Measurements from ENCODE around the gene ULK2. TPM values are rescaled to one million over a fixed set of nuclear protein-coding genes. Genes with fewer than 3 reads are reported as not detected.
"Not testable (repeated sequence)": the region's sequence is repeated elsewhere in the genome, so short reads cannot be mapped to it uniquely, and the experiment has no call there.

Gene ULK2
- 10 to 100 TPM in 6 of 8 experiments, 1 to 10 TPM in 2; 3.3 to 32.7 (median 22.4) TPM for total RNA-seq

DNA sequence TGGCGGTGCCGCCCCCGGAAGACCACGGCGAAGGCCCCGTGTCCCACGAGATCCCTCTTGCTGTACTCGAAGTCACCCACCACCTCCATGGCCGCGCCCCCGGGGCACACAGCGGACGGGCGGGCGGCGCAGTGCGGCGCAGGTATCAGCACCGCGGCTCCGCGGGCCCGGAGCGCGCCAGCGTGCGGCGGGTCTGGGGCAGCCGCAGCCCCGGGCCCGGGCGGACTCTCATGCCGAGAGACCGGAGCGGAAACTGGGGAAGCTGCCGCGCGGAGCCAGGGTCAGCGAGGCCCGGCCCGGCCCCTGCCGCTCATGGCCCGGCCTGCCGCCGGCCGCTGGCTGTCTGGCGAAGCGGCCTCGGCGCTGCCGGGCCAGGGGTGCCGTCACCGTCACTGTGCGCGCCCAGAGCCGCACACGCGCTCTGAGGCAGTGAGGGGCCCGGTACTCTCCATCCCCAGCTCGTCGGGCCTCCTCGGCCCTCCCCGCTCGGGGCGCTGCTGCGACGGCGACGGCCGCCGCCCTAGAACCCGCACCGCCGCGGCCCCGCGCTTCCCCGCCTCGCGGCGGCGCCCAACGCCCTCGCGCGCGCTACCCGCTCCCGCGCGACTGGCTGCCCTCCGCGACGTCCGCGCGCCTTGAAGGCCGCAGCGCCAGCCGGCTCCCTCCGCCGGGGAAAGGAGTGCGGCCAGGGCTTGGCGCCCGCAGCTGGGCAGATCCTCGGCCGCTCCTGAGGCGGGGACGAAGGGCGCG lies at the start of gene ULK2:
Gene ULK2 (minus strand): TSS at position 608 of the 750 bp plus-strand sequence. CDS start 519 bp downstream, at position 89.
- 2 to 5% methylated on average over 4 to 19 of the region's 111 CpGs; no CpG with 5 or more reads in 8 of the 10 experiments for WGBS, 10 experiments
- Histone ChIP-seq H3K4me1 (replicated peaks in 1 of 2) (peaks cover 11 to 13% of the 10 kb centered on the region in 2 donors), H3K4me3 (peak within 1 kb of the TSS; percentile 70 to 96 (median 86)), H3K27ac (peak within 1 kb of the TSS; percentile 81 to 86)
- in situ Hi-C loops (cut with MboI; ENCODE audit: low pct_unique_long_range_greater_than_20kb in 2 of 9, low sequenced_read_pairs in 9 of 9, unreplicated experiment in 9 of 9): no loop called here
- ATAC-seq (replicated peaks in 6 of 8): peak; percentile 70 to 87 (median 84)

GRCh38 chr17:19915245-19915978 lies 47.7 kb upstream of the ULK2 start:
- Histone ChIP-seq H3K4me1 (replicated peaks in 1 of 2) (no peaks in the 10 kb centered on the region), H3K27ac (no peak overlapping the region), H3K4me3 (no peak overlapping the region)
- in situ Hi-C loops (cut with MboI; ENCODE audit: low pct_unique_long_range_greater_than_20kb in 2 of 9, low sequenced_read_pairs in 9 of 9, unreplicated experiment in 9 of 9): no loop called here
- WGBS, 10 experiments: 0 to 100% (median 86%) methylated on average over 1 to 2 of the region's 2 CpGs; no CpG with 5 or more reads in 1 of the 10 experiments
- ATAC-seq (replicated peaks in 6 of 8): peak in 3 of 8 experiments; percentile 86 to 96 (median 86)

GRCh38 chr17:19911033-19911432 lies 43.3 kb upstream of the ULK2 start:
- in situ Hi-C loops (cut with MboI; ENCODE audit: low pct_unique_long_range_greater_than_20kb in 2 of 9, low sequenced_read_pairs in 9 of 9, unreplicated experiment in 9 of 9): no loop called here
- Histone ChIP-seq H3K27ac (no peak overlapping the region), H3K4me1 (replicated peaks in 1 of 2) (no peaks in the 10 kb centered on the region), H3K4me3 (no peak overlapping the region)
- 75 to 100% (median 82%) methylated on average over 1 to 2 of the region's 2 CpGs; no CpG with 5 or more reads in 1 of the 10 experiments for WGBS, 10 experiments
- ATAC-seq (replicated peaks in 6 of 8): no peak

DNA sequence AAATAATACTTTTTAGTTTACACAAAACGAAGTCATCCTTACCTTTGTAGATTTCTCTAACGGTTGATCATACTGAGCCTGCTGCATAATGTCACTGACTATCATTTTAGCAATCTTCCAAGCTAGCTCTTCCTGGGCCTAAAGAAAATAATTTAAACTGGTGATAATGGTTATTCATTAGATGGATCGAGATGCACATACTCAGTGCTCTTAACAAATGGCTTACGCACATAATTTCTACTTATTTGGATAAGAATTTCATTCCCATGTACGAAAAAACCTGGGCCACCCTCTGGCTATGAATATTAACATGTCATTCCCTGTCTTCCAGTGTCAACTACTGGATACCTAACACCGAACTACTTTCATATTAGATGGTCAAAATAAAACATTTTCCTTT lies 41.4 kb upstream of the ULK2 start:
- in situ Hi-C loops (cut with MboI; ENCODE audit: low pct_unique_long_range_greater_than_20kb in 2 of 9, low sequenced_read_pairs in 9 of 9, unreplicated experiment in 9 of 9): no loop called here
- peak in 3 of 8 experiments; percentile 17 to 93 (median 67) for ATAC-seq (replicated peaks in 6 of 8)
- Histone ChIP-seq H3K4me1 (replicated peaks in 1 of 2) (no peaks in the 10 kb centered on the region), H3K4me3 (no peak overlapping the region), H3K27ac (no peak overlapping the region)
- WGBS, 10 experiments: 3 to 100% (median 91%) methylated on average over 1 to 6 of the region's 6 CpGs

GRCh38 chr17:19905502-19905901 lies 37.8 kb upstream of the ULK2 start:
- Histone ChIP-seq H3K27ac (no peak overlapping the region), H3K4me1 (replicated peaks in 1 of 2) (no peaks in the 10 kb centered on the region), H3K4me3 (no peak overlapping the region)
- no peak for ATAC-seq (replicated peaks in 6 of 8)
- WGBS, 10 experiments: 60 to 100% (median 83%) methylated on average over 1 to 5 of the region's 5 CpGs; no CpG with 5 or more reads in 3 of the 10 experiments
- in situ Hi-C loops (cut with MboI; ENCODE audit: low pct_unique_long_range_greater_than_20kb in 2 of 9, low sequenced_read_pairs in 9 of 9, unreplicated experiment in 9 of 9): no loop called here

- 80 to 100% (median 92%) methylated on average over 1 to 5 of the region's 5 CpGs; no CpG with 5 or more reads in 3 of the 10 experiments for WGBS, 10 experiments
- Histone ChIP-seq H3K4me1 (replicated peaks in 1 of 2) (no peaks in the 10 kb centered on the region), H3K27ac (no peak overlapping the region), H3K4me3 (no peak overlapping the region)
- ATAC-seq (replicated peaks in 6 of 8): no peak
- in situ Hi-C loops (cut with MboI; ENCODE audit: low pct_unique_long_range_greater_than_20kb in 2 of 9, low sequenced_read_pairs in 9 of 9, unreplicated experiment in 9 of 9): no loop called here
Measured at GRCh38 chr17:19904924-19905323, 37.2 kb upstream of the ULK2 start.

DNA sequence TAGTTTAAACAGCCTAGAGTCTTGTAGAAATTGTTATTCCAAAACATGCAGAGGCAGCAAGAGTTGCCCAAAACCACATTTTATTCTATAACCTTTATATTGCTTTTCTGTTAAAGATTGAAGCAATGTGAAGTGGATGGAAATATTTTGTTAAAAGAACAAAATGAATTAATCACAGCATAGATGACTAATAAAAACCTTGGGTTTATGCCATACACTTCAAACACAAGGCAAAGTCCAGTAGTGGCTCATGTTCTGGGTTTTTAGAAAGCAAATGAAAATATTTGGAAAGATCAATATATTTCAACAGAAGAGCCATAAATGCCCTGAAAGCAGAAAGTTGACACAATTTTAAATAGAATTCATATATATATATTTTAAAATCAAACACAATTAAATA lies 36.7 kb upstream of the ULK2 start:
- no peaks in the 10 kb centered on the region for H3K4me1 ChIP-seq (replicated peaks in 1 of 2)
- no peak for ATAC-seq (replicated peaks in 6 of 8)
- in situ Hi-C loops (cut with MboI; ENCODE audit: low pct_unique_long_range_greater_than_20kb in 2 of 9, low sequenced_read_pairs in 9 of 9, unreplicated experiment in 9 of 9): no loop called here

GRCh38 chr17:19900809-19901208 lies 33.1 kb upstream of the ULK2 start:
- no peak overlapping the region for H3K27ac ChIP-seq
- in situ Hi-C loops (cut with MboI; ENCODE audit: low pct_unique_long_range_greater_than_20kb in 2 of 9, low sequenced_read_pairs in 9 of 9, unreplicated experiment in 9 of 9): no loop called here
- no peaks in the 10 kb centered on the region for H3K4me1 ChIP-seq (replicated peaks in 1 of 2)
- 86 to 100% (median 94%) methylated on average over 1 to 2 of the region's 2 CpGs; no CpG with 5 or more reads in 7 of the 10 experiments for WGBS, 10 experiments
- no peak overlapping the region for H3K4me3 ChIP-seq
- ATAC-seq (replicated peaks in 6 of 8): peak in 1 of 8 experiments; percentile 40

More for the DNA sequence above, 36.7 kb upstream of the ULK2 start:
- no peak overlapping the region for H3K4me3 ChIP-seq
- no peak overlapping the region for H3K27ac ChIP-seq

- Histone ChIP-seq H3K4me1 (replicated peaks in 1 of 2) (no peaks in the 10 kb centered on the region), H3K4me3 (no peak overlapping the region), H3K27ac (no peak overlapping the region)
- in situ Hi-C loops (cut with MboI; ENCODE audit: low pct_unique_long_range_greater_than_20kb in 2 of 9, low sequenced_read_pairs in 9 of 9, unreplicated experiment in 9 of 9): no loop called here
- peak in 6 of 8 experiments; percentile 30 to 87 (median 80) for ATAC-seq (replicated peaks in 6 of 8)
- 33 to 94% (median 70%) methylated on average over 1 to 2 of the region's 2 CpGs; no CpG with 5 or more reads in 5 of the 10 experiments for WGBS, 10 experiments
Measured at GRCh38 chr17:19897903-19898302, 30.2 kb upstream of the ULK2 start.

DNA sequence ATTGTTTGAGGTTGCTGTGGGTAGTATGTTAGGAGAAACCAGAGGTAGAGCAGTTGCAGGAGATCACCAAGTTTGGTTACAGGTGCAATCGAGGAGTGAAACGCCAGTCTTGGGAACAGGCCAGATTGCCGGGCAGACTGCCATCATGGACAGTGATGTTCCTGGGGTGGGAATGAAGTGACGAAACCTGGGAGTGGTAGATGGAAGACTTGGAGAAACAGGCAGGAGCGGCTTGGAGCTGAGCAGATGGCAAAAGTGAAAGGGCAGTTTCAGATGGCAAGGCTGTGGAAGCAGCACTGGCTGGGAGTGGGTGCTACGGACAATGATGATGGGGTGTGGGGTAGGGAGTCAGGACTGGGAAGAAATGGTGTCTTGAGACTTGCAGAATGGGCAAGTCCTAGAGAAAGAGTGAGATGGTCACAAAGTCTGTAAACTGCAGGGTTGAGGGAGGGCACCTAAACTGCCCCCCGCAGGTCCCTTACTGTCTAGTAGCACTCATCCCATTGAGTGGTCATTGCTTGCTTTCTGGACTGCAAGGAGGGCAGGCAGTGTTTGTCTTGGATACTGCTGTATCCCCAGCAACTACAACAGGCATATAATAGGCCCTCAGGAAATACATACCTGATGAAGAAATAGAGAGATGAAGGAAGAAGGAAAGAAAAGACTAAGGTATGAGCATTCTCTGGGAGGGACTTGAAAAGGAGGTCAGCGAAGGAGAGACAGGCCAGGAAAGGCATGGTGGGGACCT lies 29.5 kb upstream of the ULK2 start:
- 60 to 100% (median 90%) methylated on average over 1 to 6 of the region's 8 CpGs; no CpG with 5 or more reads in 3 of the 10 experiments for WGBS, 10 experiments
- Histone ChIP-seq H3K27ac (no peak overlapping the region), H3K4me1 (replicated peaks in 1 of 2) (no peaks in the 10 kb centered on the region), H3K4me3 (no peak overlapping the region)
- peak in 4 of 8 experiments; percentile 9 to 39 (median 11) for ATAC-seq (replicated peaks in 6 of 8)
- in situ Hi-C loops (cut with MboI; ENCODE audit: low pct_unique_long_range_greater_than_20kb in 2 of 9, low sequenced_read_pairs in 9 of 9, unreplicated experiment in 9 of 9): no loop called here

DNA sequence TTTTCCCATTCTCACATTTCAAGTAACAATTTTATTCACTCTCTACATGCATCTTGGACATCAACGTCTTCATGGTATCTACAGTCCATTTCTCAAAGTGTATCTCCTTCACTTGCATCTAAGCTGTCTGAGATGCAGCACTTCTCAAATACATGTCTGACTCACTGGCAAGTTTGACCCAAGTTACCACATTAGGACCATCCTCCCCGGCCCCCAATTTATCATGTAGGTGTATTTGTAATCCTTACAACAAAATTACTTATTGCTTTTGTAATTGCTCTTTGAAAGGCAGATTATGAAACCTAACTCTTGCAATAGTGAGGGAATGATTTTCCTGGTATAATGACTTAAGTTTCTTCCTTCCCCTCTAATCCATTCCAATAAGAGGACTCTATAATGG lies 28.9 kb upstream of the ULK2 start:
- Histone ChIP-seq H3K27ac (no peak overlapping the region), H3K4me3 (no peak overlapping the region), H3K4me1 (replicated peaks in 1 of 2) (no peaks in the 10 kb centered on the region)
- in situ Hi-C loops (cut with MboI; ENCODE audit: low pct_unique_long_range_greater_than_20kb in 2 of 9, low sequenced_read_pairs in 9 of 9, unreplicated experiment in 9 of 9): no loop called here
- ATAC-seq (replicated peaks in 6 of 8): no peak
- 29 to 100% (median 100%) methylated on average over 1 to 2 of the region's 2 CpGs; no CpG with 5 or more reads in 2 of the 10 experiments for WGBS, 10 experiments

DNA sequence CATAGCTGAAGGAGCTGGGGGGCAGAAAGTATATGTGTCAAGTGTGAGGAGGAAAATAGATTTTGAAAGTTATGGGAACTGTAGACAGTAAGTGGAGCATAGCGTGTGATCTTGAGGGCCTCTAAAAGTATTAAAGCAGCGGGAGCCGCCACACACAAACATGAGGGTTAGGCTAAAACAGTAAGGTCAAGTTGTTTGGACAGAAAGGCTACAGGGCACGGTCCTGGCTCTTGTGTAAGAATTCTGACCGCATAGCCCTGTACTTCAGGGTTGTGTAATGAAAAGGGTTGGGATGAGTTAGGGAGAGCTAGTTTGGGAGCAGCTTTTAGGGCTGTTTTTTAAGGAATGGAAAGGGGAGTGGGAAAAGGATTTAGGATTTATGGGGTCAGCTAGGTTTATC lies 22.8 kb upstream of the ULK2 start:
- in situ Hi-C loops (cut with MboI; ENCODE audit: low pct_unique_long_range_greater_than_20kb in 2 of 9, low sequenced_read_pairs in 9 of 9, unreplicated experiment in 9 of 9); H3K4me1 ChIP-seq (replicated peaks in 1 of 2); H3K27ac ChIP-seq; H3K4me3 ChIP-seq; ATAC-seq (replicated peaks in 6 of 8): not testable (repeated sequence)
- WGBS, 10 experiments: 33 to 100% (median 94%) methylated on average over 1 to 5 of the region's 5 CpGs; no CpG with 5 or more reads in 3 of the 10 experiments

DNA sequence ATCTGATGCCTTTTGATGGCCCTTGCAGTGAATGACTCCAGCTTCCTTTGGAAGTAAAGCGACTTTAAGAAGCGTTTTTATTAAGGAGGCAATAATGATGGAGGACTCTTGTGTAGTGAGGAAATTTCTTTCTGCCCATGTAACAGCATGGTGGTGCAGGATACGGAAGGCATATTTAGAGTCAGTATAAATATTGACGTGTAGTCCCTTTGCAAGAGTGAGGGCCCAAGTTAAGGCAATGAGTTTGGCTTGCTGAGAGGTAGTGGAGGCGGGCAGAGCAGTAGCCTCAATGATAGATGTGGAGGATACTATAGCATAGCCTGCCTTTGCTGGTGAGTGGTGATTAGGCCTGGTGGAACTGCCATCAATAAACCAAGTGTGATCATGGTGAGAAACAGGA lies 22.3 kb upstream of the ULK2 start:
- ATAC-seq (replicated peaks in 6 of 8); H3K27ac ChIP-seq; in situ Hi-C loops (cut with MboI; ENCODE audit: low pct_unique_long_range_greater_than_20kb in 2 of 9, low sequenced_read_pairs in 9 of 9, unreplicated experiment in 9 of 9); H3K4me1 ChIP-seq (replicated peaks in 1 of 2); H3K4me3 ChIP-seq: not testable (repeated sequence)
- WGBS, 10 experiments: 40 to 95% (median 80%) methylated on average over 1 to 3 of the region's 5 CpGs; no CpG with 5 or more reads in 3 of the 10 experiments

All from motor neuron (in vitro differentiated cells).